Muscle layer of duodenum (tissue), 2 donors: Measurements from ENCODE around the gene MOSMO.
"Not testable (repeated sequence)": the region's sequence is repeated elsewhere in the genome, so short reads cannot be mapped to it uniquely, and the experiment has no call there.

Source experiments
- H3K27ac ChIP-seq: one replicate; pipeline ENCODE4 v1.7.0; 2013; ENCODE audit warnings: mild to moderate bottlenecking, low read length
- H3K27me3 ChIP-seq: one replicate; pipeline ENCODE4 v1.7.0; 2013; ENCODE audit warnings: low read depth, mild to moderate bottlenecking, control low read depth, low read length
- H3K36me3 ChIP-seq, 2 donors: one replicate each; pipeline ENCODE4 v1.7.0; 2013; ENCODE audit warnings: low read length in 2 of 2, control low read depth in 1 of 2, mild to moderate bottlenecking in 1 of 2; ENCODE audit not compliant: insufficient read depth in 2 of 2, control insufficient read depth in 1 of 2
- H3K4me1 ChIP-seq, 2 donors: one replicate each; pipeline ENCODE4 v1.7.0; 2013; ENCODE audit warnings: low read length in 2 of 2, mild to moderate bottlenecking in 2 of 2, control low read depth in 1 of 2, moderate library complexity in 1 of 2; ENCODE audit not compliant: insufficient read depth in 2 of 2, control insufficient read depth in 1 of 2
- H3K4me3 ChIP-seq, 2 donors: one replicate each; pipeline ENCODE4 v1.7.0; 2013; ENCODE audit warnings: low read length in 2 of 2, low read depth in 1 of 2, mild to moderate bottlenecking in 1 of 2
- H3K9me3 ChIP-seq, 2 donors: one replicate each; pipeline ENCODE4 v1.7.0; 2013; ENCODE audit warnings: low read length in 2 of 2, control low read depth in 1 of 2, mild to moderate bottlenecking in 1 of 2; ENCODE audit not compliant: control insufficient read depth in 1 of 2
- donor health status: healthy.

Gene MOSMO

DNA sequence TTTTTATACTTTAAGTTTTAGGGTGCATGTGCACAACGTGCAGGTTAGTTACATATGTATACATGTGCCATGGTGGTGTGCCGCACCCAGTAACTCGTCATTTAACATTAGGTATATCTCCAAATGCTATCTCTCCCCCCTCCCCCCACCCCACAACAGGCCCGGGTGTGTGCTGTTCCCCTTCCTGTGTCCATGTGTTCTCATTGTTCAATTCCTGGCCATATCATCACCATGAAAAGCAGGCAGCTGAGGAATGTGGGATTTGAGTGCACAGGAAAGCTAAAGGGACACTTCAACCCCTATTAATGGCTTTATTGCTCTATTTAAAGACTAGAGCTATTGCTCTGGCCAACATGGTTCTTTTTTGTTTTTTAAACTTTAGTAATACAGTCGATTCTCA is 38.0 kb downstream of the MOSMO start:
- not testable (repeated sequence) for H3K4me3 ChIP-seq, H3K9me3 ChIP-seq, H3K27me3 ChIP-seq, H3K27ac ChIP-seq, H3K36me3 ChIP-seq, H3K4me1 ChIP-seq

DNA sequence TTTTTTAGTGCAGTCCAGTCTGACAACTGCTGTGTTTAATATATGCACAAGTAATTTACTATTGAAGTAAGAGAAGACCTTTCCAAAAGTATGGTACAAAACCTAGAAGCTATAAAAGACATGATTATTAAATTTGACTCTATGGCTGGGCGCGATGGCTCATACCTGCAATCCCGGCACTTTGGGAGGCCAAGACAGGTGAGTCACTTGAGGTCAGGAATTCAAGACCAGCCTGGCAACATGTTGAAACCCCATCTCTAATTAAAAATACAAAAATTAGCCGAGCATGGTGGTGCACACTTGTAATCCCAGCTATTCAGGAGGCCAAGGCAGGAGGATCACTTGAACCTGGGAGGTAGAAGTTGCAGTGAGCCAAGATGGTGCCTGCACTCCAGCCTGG is 43.1 kb downstream of the MOSMO start:
- H3K27ac ChIP-seq = no peak overlapping the region
- no peak overlapping the region for H3K4me3 ChIP-seq
- H3K27me3 ChIP-seq = no peaks in the 10 kb centered on the region
- H3K36me3 ChIP-seq = no peaks in the 10 kb centered on the region
- no peaks in the 10 kb centered on the region for H3K4me1 ChIP-seq
- H3K9me3 ChIP-seq = no peaks in the 10 kb centered on the region

DNA sequence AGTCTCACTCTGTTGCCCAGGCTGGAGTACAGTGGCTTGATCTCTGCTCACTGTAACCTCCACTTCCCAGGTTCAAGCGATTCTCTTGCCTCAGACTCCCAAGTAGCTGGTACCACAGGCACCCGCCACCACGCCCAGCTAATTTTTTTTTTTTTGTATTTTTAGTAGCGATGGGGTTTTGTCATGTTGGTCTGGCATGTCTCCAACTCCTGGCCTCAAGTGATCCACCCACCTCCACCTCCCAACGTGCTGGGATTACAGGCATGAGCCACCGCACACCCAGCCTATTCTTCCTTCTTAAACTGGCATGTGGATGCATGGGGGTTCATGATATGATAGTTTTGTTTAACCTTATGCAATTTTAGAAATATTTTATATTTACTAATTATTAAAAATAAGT is 45.1 kb downstream of the MOSMO start:
- Histone ChIP-seq H3K4me3 (no peak overlapping the region), H3K9me3 (no peaks in the 10 kb centered on the region), H3K27ac (no peak overlapping the region), H3K27me3 (no peaks in the 10 kb centered on the region), H3K36me3 (no peaks in the 10 kb centered on the region), H3K4me1 (no peaks in the 10 kb centered on the region)

DNA sequence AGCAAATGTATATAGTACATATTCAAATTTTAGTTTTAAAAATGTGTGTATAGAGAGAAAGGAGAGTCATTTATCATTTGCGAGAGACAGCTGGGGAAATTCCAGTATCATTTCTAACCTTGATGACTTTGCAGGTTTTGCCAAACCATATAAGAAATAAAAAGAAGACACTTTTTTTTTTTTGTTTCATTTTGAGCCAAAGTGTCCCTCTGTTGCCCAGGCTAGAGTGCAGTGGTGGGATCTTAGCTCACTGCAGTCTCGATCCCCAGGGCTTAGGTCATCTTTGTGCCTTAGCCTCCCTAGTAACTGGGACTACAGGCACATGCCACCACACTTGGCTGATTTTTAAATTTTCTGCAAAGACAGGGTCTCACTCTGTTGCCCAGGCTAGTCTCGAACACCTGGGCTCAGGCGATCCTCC is 46.0 kb downstream of the MOSMO start:
- Histone ChIP-seq H3K4me3 (no peak overlapping the region), H3K9me3 (no peaks in the 10 kb centered on the region), H3K27ac (no peak overlapping the region), H3K36me3 (no peaks in the 10 kb centered on the region), H3K4me1 (no peaks in the 10 kb centered on the region), H3K27me3 (no peaks in the 10 kb centered on the region)

DNA sequence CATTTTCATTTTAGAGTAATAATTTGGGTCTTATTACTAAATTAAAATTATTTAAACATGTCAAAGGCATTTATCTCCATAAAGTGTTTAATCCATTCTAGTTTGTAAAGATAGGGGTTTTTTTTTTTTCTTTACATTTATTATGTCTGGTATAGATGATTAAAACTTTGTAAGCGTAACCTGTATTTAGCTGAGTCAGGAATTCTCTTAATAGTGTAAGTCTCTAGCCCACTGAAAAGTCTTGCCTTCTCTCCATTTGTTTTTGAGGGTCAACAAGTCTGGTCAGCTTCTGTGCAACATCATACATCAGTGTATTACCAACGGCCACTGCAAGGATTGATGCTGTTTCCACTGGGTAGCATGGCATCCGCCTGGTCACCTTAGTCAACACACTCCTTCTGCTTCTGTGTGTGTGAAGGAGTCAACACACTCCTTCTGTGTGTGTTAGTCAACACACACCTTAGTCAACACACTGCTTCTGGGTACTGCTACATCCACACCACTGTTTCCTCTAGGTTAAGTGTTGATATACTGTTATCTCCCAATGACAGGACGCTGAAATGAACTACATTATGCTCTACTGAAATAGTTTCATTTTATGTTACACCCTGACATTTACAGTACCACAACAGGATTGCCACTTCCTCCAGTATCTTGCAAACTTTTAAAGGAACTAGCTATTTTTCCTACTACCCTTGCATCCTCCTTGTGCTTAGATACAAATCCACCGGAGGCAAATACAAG is 47.1 kb downstream of the MOSMO start:
- Histone ChIP-seq H3K27me3 (no peaks in the 10 kb centered on the region), H3K4me1 (no peaks in the 10 kb centered on the region), H3K27ac (no peak overlapping the region), H3K4me3 (no peak overlapping the region), H3K9me3 (no peaks in the 10 kb centered on the region), H3K36me3 (no peaks in the 10 kb centered on the region)

DNA sequence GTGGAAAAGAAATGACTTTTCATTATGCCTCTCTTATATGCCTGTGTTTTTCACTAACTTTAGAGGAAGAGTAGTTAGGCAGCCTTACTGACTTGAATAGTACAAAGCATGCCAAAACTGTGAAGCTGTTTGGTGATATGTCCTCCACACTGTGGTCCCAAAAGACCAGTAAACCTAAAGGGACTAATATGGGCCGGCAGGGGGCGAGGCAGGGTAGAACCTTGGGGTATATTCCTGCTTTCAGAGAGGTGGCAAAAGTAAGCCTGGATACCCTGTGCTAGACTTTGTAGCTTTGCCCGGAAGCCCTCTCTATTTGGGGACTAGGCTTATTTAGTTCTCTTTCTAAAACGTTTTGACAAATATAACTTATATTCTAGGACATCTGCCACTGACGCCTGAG is 48.0 kb downstream of the MOSMO start:
- Histone ChIP-seq H3K27ac (no peak overlapping the region), H3K27me3 (no peaks in the 10 kb centered on the region), H3K36me3 (no peaks in the 10 kb centered on the region), H3K9me3 (no peaks in the 10 kb centered on the region), H3K4me1 (no peaks in the 10 kb centered on the region), H3K4me3 (no peak overlapping the region)

DNA sequence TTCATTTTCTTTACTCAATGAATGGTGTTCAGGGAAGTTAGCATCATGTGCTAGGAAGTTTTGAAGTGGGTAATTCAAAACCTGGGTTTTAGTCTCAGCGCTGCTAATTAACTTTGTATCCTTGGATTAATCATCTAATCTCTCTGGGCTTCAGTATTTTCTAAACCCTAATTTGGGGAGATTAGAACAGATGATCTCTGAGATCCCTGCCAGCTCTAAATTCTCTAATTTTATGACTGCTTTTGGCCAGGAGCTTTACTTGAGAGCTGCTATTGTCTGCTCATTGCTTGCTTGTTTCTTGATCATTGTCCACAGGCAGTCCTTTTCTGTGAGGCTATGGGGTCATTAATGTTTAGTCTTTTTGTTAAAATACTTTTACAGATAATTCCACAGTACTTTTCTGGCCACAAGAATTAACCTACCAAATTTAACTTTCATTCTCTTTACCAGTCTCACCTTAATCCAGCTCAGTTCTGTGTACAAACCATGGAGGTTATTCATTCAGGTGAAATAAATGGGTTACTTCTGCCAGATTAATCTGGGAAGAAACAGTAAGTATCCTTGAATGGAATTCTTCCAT is 56.1 kb downstream of the MOSMO start:
- Histone ChIP-seq H3K27ac (no peak overlapping the region), H3K27me3 (no peaks in the 10 kb centered on the region), H3K4me1 (no peaks in the 10 kb centered on the region), H3K9me3 (no peaks in the 10 kb centered on the region), H3K4me3 (no peak overlapping the region), H3K36me3 (no peaks in the 10 kb centered on the region)

DNA sequence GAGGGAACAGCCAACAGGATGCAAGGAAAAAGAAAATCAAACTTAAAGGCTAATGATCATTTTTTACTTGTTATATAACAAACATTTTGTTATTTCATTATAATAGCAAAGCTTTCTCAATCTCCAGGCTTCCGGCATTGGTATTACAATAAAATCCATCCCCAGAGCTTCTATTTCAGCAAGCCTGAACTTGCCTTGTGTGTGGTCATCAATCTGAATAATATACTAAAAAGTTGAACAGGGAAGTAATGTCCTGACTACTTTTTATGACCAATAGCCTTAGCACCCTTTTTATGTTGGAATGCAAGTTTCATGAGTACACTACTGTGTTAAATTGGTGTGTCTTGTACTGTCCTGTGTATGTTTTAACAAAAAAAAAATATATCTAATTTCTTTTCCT is 57.3 kb downstream of the MOSMO start:
- Histone ChIP-seq H3K9me3 (no peaks in the 10 kb centered on the region), H3K36me3 (no peaks in the 10 kb centered on the region), H3K4me3 (no peak overlapping the region), H3K27ac (no peak overlapping the region), H3K4me1 (no peaks in the 10 kb centered on the region), H3K27me3 (no peaks in the 10 kb centered on the region)

DNA sequence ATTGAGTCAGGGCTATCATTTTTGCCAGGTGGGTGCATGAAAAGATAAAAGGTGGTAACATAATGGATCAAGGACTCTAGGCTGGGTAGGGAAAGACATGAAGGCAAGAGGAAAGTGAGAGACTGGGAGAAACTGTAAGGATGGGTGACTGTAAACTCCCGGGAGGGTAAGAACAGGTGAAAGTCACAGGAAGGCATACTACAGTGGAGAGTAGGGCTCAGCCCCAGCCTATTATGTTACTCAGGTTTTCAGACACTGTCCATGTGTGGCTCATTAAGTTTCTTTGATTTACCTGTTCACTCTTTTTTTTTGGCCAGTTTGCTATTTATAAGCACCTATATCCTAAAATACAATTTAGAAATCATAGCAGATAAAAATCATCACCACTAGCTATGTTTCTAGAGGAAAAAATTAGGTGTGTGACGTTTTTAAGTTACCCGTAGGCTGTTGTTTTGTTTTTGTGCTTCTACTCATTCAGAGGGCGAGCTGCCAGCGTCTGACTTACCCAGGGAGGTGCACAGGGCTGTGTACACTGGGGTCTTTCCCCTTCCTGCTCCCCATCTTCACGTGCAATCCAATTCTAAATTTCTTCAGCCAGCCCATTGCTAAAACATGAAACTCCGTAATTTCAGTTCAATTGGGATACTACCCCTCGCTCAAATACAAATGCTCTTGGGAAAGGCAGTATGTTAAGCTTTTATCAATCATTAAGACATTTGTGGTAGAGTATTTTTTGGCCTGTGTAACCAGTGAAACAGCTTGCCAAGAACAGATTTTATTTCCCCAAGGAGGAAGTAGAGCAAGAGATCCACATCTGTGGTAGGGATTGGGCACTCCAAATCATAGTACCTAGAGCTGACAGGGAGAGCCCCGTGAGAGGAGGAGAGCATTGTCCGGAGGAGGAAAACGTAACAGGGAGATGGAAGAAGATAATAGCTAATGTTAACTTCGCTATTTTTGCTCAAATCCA is 62.7 kb downstream of the MOSMO start:
- no peaks in the 10 kb centered on the region for H3K36me3 ChIP-seq
- no peaks in the 10 kb centered on the region for H3K9me3 ChIP-seq
- peaks cover 0 to 6% of the 10 kb centered on the region in 2 donors for H3K4me1 ChIP-seq
- no peaks in the 10 kb centered on the region for H3K27me3 ChIP-seq
- no peak overlapping the region for H3K27ac ChIP-seq
- no peak overlapping the region for H3K4me3 ChIP-seq

DNA sequence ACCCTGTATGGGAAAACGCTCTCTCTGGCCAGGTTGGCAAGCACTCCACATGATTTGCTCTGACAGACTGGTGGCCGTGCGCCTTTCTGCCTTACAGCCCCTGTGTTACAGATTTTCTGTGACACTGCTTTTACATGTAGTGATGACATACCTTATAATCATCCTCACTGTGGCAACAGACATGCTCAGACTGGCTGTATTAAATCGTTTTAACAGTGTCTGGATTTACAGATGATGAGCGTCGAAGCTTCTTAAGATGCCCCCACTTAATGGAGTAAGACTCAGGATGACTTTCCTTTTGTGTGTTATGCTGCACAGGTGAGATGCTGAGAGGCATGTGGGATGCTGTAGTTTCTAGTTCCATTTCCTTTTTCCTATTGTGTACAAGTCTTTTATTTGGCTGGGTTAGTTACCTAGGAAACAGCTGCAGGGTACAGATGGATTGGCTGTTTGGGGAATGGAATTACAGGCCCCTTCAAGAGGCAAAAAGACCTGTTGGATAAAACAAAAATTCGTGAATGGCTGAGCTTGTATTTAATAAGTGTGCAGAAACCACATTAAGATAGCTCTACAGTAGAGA is 63.5 kb downstream of the MOSMO start:
- Histone ChIP-seq H3K4me3 (no peak overlapping the region), H3K36me3 (no peaks in the 10 kb centered on the region), H3K27ac (no peak overlapping the region), H3K27me3 (no peaks in the 10 kb centered on the region), H3K4me1 (peaks cover 0 to 6% of the 10 kb centered on the region in 2 donors), H3K9me3 (no peaks in the 10 kb centered on the region)

DNA sequence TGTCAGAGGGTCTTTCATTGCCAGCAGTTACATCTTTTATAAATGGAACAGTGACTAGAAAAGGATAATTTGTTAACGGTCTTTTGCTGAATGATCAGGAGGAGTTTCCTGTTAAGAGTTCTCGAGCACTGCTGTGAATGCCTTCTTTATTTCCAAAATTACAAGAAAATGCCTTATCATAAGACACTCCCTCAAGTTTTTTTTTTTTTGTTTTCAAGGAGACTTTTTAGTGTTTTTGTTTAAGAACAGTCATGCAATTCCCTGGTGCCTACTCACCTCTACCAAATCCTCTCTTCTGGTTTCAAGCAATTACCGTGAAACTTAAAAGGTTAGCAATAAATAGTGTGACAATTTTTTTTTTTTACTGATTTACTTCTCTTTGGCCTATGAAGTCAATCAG is 65.4 kb downstream of the MOSMO start:
- no peak overlapping the region for H3K27ac ChIP-seq
- H3K4me1 ChIP-seq = peaks cover 0 to 6% of the 10 kb centered on the region in 2 donors

More for the DNA sequence above, 65.4 kb downstream of the MOSMO start:
- no peaks in the 10 kb centered on the region for H3K36me3 ChIP-seq
- H3K4me3 ChIP-seq = no peak overlapping the region
- H3K27me3 ChIP-seq = no peaks in the 10 kb centered on the region
- H3K9me3 ChIP-seq = no peaks in the 10 kb centered on the region
